Measurements from ENCODE around the gene NRXN3.

Gene NRXN3

DNA sequence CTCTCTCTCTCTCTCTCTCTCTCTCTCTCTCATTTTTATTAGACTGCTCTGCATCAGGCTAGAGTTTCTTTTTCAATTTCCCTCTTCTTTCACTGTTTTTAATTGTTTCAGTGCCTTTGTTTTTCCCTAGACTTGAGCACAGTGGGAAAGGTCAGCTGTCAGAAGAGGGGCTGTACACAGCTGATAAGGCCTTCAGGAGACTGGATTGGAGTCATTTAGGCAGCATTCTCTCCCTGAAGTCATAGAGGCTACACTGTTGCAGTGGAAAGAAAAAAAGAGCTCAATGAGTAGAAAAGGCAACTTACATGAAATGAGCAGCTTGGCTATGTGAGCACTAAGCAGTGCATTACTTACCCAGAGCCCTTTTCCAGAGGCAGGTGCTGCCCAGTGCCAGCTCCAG is 456.9 kb downstream of the NRXN3 start:
- DNase-seq (ENCODE audit: low read depth in 1 of 2, low spot score in 1 of 2) = no peak

DNA sequence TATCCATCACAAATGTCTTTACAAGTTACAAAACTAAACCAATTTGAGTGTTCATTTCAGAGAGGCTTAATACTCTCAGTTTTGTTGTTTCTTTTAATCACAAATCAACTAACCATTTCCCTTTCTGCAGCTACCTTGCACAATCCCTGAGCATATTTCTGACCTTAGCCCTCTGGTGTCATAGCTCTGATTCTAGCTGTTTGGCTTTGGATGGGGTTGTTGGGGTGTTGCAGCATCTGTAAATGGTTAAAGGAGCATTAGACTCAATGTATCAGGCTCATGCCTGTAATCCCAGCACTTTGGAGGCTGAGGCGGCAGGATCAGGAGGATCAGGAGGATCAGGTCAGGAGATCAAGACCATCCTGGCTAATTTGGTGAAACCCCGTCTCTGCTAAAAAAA is 461.4 kb downstream of the NRXN3 start:
- DNase-seq (ENCODE audit: low read depth in 1 of 2, low spot score in 1 of 2) = no peak

GRCh38 chr14:78633752-78634151 is 463.6 kb downstream of the NRXN3 start:
- no peak for DNase-seq (ENCODE audit: low read depth in 1 of 2, low spot score in 1 of 2)

DNA sequence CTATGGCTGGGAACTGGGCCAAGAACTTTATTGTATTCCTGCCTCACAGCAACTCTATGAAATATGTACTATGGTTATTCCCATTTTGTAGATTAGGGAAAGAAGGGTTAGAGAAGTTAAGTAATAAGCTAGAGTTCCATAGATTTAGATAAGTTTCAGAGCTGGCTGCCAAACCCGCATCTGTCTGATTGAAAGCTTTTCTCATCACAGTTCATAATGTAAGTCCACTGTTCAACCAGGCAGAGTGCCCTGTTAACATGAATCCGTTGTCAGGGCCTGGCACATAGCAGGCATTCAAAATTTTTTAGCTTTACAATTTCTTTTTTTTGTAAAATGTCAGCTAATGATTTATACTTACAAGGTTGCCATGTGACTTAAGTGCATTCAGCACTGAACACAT is 467.3 kb downstream of the NRXN3 start:
- DNase-seq (ENCODE audit: low read depth in 1 of 2, low spot score in 1 of 2) = no peak

DNA sequence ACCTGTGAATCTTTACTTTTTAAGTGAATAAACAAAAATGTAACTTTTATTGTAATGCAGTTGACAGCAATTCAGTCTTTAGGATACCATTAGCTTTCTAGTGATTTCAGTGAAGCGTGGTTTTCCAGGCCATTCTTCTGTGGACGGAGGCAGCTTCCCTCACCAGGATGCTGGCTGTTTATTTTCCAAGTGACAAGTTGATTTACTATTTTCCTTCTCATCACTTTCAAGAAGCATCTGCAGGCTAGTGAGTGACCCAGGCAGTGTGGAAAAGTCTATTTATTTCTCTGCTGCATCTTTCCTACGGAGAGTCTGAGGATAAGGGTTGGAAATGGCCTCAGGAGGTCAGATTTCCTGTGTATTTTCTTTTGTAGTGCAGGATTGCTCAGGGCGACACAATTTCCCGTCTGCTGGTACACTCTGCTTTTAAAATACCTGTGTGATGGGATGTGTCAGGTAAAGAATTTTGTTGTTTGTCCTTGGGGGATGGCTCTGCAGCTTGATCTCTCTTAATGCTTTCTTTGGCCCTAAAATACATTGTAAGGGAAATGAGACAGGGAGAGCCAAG is 467.8 kb downstream of the NRXN3 start:
- no peak for DNase-seq (ENCODE audit: low read depth in 1 of 2, low spot score in 1 of 2)

DNA sequence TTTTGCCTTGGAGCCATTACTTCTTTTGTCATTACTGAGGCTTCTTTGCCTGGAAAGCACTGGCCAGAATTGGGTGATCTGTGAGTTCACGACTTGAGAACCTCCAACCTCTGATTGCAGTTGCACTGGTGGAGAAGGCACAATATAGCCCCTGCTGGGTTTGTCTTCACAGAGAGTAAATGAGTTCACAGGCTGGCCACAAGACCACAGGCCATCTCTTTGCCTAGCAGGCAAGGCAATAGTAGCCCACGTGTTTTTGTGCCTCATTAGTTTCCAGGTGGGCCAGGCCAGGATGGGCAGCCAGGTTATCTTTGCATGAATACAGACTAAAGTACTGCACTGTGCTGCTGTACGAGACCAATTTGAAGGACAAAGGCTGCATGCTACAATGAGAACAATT is 468.8 kb downstream of the NRXN3 start:
- no peak for DNase-seq (ENCODE audit: low read depth in 1 of 2, low spot score in 1 of 2)

DNA sequence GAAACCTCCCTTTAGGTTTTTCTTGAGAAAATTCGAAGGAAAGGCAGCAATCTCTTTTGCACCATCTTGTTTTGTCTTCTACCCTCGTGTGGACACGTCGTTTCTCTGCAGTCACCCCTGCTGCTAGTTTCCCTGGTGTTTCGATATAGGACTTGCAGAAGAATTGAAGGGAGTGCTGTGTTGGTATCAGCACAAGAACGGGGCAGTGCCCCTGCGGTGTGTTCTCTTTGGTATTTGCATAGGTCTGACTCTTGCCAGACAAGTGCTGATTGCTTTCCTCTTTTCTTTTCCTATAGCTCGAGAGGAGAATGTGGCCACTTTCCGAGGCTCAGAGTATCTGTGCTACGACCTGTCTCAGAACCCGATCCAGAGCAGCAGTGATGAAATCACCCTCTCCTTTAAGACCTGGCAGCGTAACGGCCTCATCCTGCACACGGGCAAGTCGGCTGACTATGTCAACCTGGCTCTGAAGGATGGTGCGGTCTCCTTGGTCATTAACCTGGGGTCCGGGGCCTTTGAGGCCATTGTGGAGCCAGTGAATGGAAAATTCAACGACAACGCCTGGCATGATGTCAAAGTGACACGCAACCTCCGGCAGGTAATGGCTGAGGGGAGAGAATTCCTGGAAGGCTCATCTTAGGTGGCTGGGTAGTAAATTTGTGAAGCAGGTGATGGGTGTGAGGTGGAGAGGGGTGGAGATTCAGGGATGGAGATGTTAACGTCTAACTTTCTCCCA is 474.8 kb downstream of the NRXN3 start:
- no peak for DNase-seq (ENCODE audit: low read depth in 1 of 2, low spot score in 1 of 2)

DNA sequence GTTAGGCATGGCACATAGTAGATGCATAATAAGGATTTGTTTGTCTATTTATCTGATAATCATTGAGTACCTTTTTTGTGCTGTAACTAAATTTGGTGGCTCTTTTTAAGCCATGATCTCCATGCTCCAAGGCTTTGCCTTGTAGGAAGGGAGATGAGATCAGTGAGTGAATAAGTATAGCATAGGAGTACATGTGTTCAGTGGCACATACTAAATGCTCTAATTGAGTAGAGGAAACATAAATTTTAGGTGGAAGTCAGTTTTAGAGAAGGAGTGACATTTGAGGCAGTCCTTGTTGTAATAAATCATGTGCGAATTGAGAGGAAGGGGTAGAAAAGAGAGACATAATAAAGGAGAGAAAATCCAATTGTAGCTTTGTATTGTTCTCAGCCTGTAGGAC is 482.6 kb downstream of the NRXN3 start:
- DNase-seq (ENCODE audit: low read depth in 1 of 2, low spot score in 1 of 2) = no peak

DNA sequence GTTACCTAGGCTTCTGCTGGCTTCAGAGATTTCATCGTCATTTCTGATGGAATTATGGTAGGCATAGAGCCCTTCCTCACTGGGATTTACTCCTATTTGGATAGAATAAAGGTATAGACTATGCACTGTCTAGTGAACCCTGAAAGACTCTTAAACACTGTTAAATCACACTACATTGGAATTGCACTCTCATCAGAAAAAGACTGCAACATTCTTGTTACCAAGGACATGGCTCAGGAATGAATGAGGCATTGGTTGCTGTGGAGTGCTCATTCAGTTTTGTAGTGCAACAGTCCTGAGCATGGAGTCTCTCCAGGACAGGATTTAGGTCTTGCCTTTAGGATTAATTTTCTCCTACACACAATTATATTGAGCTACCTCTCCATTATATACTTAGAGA is 483.0 kb downstream of the NRXN3 start:
- DNase-seq (ENCODE audit: low read depth in 1 of 2, low spot score in 1 of 2) = no peak

DNA sequence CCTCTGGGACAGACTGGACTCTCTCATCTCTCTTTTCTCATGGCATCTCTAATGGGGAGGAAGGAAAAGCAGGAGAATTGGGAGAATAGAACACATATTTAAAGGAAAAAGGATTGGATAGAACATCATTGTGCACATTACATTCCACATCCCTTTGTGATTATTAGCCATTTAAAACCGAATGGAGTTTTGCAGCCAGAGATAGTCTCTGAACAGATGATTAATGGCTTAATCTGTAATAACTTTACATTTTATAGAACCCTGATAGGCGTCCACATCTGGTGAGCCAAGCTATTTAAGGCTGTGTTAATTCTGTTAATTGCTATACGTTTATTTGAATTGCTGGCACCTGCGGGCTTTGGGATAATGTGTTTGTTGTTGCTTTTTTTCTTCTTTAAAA is 487.3 kb downstream of the NRXN3 start:
- no peak for DNase-seq (ENCODE audit: low read depth in 1 of 2, low spot score in 1 of 2)

- no peak for DNase-seq (ENCODE audit: low read depth in 1 of 2, low spot score in 1 of 2)
Measured at GRCh38 chr14:78664841-78665240, 494.7 kb downstream of the NRXN3 start.

DNA sequence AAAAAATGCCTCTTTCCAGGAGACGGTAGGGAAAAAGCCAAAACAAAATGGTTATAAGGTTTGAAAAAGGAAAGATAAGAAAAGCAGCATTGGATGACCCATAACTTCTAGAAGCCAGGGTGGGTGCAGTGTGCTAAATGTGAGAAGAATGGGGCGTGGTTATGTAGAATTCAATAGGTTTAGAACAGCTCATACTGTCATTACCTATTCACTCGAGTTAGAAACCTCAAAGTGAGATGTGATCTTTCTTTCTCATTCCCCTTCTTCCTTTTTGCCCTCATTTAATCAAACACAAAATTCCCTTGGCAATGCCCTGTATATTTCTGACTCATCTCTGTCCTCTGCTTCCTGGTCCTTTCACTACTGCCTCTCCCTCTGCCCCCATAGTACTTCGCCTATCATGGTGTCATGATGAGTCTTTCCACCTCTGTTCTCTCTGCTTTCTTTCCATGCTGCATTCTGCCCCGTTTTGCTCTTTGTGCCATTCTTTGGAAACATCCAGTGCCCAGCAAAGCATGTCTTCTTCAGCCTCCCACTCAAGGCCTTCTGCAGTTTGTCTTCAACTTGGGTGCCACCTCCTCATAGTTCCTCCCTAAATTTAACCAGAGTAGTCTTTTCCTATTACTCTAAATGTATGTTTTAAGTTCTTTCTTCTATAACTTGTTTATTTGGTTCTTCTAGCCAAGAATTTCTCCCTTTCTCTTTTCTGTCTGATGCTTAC is 496.3 kb downstream of the NRXN3 start:
- DNase-seq (ENCODE audit: low read depth in 1 of 2, low spot score in 1 of 2) = no peak

DNA sequence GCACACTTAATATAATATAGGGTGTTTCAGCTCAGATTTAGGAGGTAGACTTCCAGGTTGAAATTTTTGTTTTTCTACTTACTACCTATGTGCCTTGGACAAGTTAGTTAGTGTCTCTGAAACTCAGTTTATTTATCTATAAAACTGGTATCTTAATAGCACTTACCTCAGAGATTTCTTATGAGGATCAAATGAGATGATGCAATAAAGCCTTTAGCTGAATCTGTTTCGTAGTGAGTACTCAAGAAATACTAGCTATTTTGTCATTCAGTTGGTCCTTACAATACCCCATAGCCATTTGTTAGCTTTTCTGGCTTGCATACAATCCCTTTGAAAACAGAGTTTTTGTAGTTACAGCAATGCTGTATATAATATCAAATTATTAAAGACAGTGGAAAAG is 497.0 kb downstream of the NRXN3 start:
- no peak for DNase-seq (ENCODE audit: low read depth in 1 of 2, low spot score in 1 of 2)

DNA sequence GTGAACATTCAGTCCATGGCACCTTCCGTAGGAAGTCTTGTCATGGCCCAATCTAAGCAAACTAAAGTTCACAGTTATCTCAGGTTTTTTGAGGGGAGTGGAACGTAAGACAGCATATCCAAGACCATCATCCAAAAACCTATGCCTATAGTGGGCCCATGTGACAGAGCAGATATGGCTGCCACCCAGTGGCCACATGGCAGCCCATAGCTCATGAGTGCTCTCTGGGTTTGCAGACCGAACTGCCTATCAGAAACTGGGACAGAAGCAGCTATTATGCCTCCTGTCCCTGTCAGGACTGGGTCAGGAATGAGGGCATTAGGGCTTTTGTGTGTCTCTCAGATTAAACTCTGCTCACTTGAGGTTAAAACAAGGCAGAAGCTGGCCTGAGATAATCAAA is 503.7 kb downstream of the NRXN3 start:
- no peak for DNase-seq (ENCODE audit: low read depth in 1 of 2, low spot score in 1 of 2)

GRCh38 chr14:78674820-78675219 is 504.6 kb downstream of the NRXN3 start:
- DNase-seq (ENCODE audit: low read depth in 1 of 2, low spot score in 1 of 2) = no peak

DNA sequence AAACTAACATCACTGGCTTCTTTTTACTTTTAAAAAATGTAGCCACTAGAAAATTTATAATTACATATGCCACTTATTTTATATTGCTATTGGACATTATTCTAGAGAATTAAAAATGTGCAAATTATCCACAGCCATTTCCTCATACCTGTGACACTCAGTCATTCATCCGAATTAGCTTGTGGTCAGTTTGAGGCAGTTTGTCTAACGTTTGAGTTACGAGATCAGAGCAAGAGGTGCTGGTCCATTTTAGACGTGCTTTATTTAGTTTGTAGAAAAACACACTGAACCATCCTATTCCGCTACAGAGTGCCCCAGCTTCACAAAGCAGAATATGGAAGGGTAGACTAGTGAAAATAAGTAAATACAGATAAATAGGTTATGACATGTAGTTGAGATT is 513.0 kb downstream of the NRXN3 start:
- no peak for DNase-seq (ENCODE audit: low read depth in 1 of 2, low spot score in 1 of 2)

DNA sequence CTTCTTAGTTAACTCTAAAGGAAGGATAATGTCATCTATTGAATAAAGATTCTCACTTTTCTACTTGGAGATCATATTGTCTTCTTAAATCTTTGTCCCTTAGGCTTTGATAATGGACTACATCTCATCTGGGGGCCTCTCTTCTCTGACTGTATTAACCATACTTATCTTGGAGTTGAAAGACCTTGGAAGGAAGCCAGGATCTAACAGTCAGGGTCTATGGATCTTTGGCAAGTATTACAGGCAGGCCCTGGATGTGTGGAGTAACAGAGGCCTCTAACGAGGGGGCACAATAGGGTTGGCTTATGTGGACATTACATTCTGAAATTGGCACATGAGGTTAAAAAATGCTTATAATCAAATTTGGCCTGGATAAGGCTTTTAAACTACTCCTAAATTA is 513.8 kb downstream of the NRXN3 start:
- no peak for DNase-seq (ENCODE audit: low read depth in 1 of 2, low spot score in 1 of 2)

DNA sequence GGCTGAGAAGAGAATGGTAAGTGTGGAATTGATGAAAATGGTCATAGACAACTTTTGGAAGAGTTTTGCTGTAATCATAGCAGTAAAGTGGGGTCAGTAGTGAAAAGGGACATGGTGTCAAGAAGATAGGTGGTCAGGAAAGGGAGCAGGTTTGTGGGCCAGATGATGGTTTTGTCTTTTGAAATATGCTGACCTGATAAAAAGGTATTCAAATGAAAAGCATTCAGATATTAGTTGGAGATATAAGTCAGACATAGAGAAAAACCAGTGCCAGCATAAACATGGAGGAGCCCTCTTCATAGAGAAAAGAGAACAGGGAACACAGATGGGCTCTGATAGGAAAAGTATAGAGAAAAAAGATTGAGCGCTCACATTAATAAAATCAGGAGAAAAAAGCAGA is 518.3 kb downstream of the NRXN3 start:
- no peak for DNase-seq (ENCODE audit: low read depth in 1 of 2, low spot score in 1 of 2)

DNA sequence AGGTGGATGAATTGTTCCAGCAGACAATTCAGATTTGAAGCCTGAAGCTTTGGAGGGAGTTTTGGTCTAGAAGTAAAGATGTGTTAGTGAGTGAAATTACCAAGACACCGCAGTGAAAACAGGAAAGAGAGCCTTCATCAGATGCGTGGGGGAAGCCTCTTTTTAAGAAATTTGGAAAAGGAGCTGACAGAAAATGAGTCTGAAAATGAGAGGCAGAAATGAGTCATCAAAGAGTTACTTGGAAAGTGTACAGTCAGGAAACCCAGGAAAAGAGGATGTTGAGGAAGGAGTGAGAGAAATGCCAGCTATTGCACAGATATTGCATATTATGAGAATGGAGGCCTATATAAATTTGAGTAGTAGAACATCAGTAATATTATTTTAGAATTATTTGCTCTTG is 520.7 kb downstream of the NRXN3 start:
- DNase-seq (ENCODE audit: low read depth in 1 of 2, low spot score in 1 of 2) = no peak

DNA sequence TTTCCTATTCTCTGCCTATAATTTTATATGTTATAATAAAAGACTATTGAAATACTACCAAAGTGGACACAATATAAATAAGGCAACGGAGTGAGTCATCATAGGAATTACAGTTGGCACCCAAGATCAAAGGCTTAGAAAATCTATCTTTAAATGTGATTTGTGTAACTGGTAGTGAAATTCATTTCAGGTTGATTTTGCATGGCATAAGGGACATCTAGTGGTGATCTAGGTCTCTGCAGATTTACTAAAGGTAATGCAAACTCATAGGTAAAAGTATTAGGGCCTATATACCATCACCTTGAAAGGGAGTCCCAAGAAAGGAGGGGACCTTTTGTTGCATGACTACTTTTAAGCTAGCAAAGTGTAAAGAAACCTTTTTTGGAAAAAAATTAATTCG is 527.2 kb downstream of the NRXN3 start:
- DNase-seq (ENCODE audit: low read depth in 1 of 2, low spot score in 1 of 2) = no peak

- no peak for DNase-seq (ENCODE audit: low read depth in 1 of 2, low spot score in 1 of 2)
Measured at GRCh38 chr14:78698991-78699390, 528.8 kb downstream of the NRXN3 start.

GRCh38 chr14:78700236-78700635 is 530.1 kb downstream of the NRXN3 start:
- DNase-seq (ENCODE audit: low read depth in 1 of 2, low spot score in 1 of 2) = no peak

DNA sequence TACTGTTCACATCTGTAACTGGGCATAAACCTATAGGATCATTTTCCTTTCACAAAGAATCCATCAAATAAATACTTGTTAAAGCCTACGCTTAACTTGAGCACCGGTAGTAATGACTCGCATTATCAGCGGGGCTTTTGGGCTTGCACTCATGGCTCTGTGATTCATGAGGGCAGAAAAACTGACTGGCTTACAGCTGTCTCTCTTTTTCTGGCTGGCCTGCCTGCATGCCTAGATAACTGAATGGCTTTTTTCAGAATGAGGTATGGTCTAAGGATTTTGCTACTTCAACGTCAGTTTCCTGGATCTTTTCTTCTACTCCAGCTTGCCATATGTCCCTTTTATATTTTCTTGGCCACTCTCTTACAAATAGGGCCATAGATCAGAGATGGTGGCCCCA is 531.1 kb downstream of the NRXN3 start:
- DNase-seq (ENCODE audit: low read depth in 1 of 2, low spot score in 1 of 2) = no peak

All from activated CD4-positive, alpha-beta T cell treated with anti-CD3 and anti-CD28 coated beads, Interleukin-2, amount 50 U/mL, for 24 hours (primary cell).